Motor neuron (in vitro differentiated cells): ENCODE measurements around the gene LGALS7. TPM values are rescaled to one million over a fixed set of nuclear protein-coding genes. Genes with fewer than 3 reads are reported as not detected.
"Not testable (repeated sequence)": the region's sequence is repeated elsewhere in the genome, so short reads cannot be mapped to it uniquely, and the experiment has no call there.

Source experiments
- ATAC-seq, 8 experiments: fragments of 200-7000 bp; cut with Tn5 transposase; replicated peaks in 6 of 8; 2 replicates each; pipeline ENCODE4 v1.8.0; 2021; ENCODE audit warnings: mild to moderate bottlenecking in 8 of 8, moderate library complexity in 8 of 8
- H3K27ac ChIP-seq, 2 donors: fragments of 250-450 bp; sonication (Bioruptor Pico); 2 replicates each; pipeline ENCODE4 v1.9.0; 2021; ENCODE audit warnings: antibody characterized with exemption in 2 of 2, mild to moderate bottlenecking in 2 of 2, moderate library complexity in 1 of 2
- H3K4me1 ChIP-seq, 2 donors: fragments of 250-450 bp; sonication (Bioruptor Pico); replicated peaks in 1 of 2; 2 replicates each; pipeline ENCODE4 v1.6.1; 2021; ENCODE audit warnings: antibody characterized with exemption in 2 of 2, mild to moderate bottlenecking in 2 of 2, moderate library complexity in 1 of 2
- H3K4me3 ChIP-seq, 5 donors: fragments of 250-450 bp; sonication (Bioruptor Pico); 2 replicates each; pipeline ENCODE4 v1.9.0; 2021; ENCODE audit warnings: antibody characterized with exemption in 5 of 5, mild to moderate bottlenecking in 5 of 5, moderate library complexity in 4 of 5
- WGBS, 10 experiments: fragments of 450-650 bp; shearing (Covaris generic); methylation state at CpG; one replicate each; pipeline ENCODE4 v1.0.0; 2022; 5-methylcytosine and 5-hydroxymethylcytosine counted together
- in situ Hi-C, 9 experiments: fragments of 400-800 bp; cut with MboI; loops; one replicate each; pipeline ENCODE4 v1.15.0; 2021; ENCODE audit warnings: low sequenced_read_pairs in 9 of 9, low pct_unique_long_range_greater_than_20kb in 2 of 9; ENCODE audit not compliant: unreplicated experiment in 9 of 9
- total RNA-seq, 8 experiments: library from RNA; unstranded; fragments of 300-600 nt; gene quantifications; 2 replicates each; pipeline versions ENCODE4 v1.2.3 to v1.2.4, GENCODE V29; 2022

LGALS7 gene
- total RNA-seq, 8 experiments from 2014 or later: 1.0 TPM; not detected in 7

DNA sequence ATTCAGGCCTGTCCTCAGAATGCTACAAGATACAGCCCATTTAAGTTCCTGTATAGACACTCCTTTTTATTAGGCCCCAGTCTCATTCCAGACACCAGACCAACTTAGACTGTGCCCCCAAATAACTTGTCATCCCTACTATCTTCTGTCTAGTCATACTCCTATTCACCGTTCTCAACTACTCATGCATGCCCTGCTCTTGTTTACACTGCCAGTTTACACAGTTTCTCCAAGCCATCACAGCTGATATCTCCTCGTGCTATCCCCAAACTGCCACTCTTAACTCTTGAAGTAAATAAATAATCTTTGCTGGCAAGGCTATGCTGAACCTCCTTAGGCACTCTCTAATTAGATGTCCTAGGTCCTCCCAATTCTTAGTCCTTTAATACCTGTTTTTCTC lies 19.1 kb downstream of the LGALS7 start:
- H3K4me3 ChIP-seq, H3K4me1 ChIP-seq, in situ Hi-C loops, H3K27ac ChIP-seq, ATAC-seq: not testable (repeated sequence)
- WGBS, 10 experiments: no CpG with 5 or more reads among the region's 2 CpGs

DNA sequence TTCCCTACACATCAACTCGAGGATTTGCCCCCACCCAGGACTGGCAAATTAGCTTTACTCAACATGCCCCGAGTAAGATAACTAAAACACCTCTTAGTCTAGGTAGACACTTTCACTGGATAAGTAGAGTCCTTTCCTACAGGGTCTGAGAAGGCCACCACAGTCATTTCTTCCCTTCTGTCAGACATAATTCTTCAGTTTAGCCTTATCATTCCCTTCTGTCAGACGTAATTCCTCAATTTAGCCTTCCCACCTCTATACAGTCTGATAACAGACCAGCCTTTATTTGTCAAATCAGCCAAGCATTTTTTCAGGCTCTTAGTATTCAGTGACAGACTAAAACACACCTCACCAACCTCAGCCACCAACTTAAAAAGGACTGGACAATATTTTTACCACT lies 19.5 kb downstream of the LGALS7 start:
- H3K27ac ChIP-seq, ATAC-seq, in situ Hi-C loops, H3K4me1 ChIP-seq, H3K4me3 ChIP-seq: not testable (repeated sequence)
- WGBS, 10 experiments: 33 to 100% (median 92%) methylated on average over 1 to 2 of the region's 3 CpGs; no CpG with 5 or more reads in 5 of the 10 experiments

DNA sequence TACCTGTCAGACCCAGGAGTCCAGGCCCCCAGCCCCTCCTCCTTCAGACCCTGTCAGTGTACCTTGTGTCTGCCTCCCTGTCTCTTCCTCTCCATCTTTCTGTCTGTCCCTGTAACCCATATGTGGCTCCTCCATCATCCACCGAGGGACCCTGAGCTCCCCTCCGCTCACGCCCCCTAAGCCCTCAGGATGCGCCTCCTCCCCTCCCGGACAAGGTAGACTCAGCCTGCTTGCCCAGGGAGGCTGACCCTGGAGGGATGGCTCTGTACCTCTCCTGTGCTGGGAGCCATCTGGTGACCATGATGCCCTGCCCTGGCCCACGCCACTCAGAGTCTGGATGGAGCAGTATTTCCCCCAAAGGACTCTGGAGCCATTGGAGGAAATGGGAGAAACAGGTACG lies 28.0 kb downstream of the LGALS7 start:
- in situ Hi-C loops: no loop called here
- Histone ChIP-seq H3K4me1 (no peaks in the 10 kb centered on the region), H3K27ac (no peak overlapping the region), H3K4me3 (no peak overlapping the region)
- no peak for ATAC-seq
- 80 to 100% (median 95%) methylated on average over 1 to 4 of the region's 7 CpGs; no CpG with 5 or more reads in 6 of the 10 experiments for WGBS, 10 experiments

DNA sequence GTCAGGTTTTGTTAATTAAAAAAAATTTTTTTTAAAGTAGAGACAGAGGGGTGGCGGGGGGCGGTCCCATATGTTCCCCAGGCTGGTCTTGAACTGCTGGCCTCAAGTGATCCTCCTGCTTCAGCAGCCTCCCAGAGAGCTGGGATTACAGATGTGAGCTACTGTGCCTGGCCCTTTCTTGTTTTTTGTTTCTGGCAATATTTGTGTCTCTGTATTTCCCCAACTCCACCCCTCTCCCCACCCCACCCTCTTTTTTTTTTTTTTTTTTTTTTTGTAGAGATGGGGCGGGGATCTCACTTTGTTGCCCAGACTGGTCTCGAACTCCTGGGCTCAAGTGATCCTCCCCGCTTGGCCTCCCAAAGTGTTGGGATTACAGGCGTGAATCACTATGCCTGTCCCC lies 28.4 kb downstream of the LGALS7 start:
- in situ Hi-C loops: no loop called here
- Histone ChIP-seq H3K27ac (no peak overlapping the region), H3K4me3 (no peak overlapping the region), H3K4me1 (no peaks in the 10 kb centered on the region)
- ATAC-seq: peak in 2 of 8 experiments; percentile 43 to 78
- WGBS, 10 experiments: 20 to 100% (median 75%) methylated on average over 1 to 3 of the region's 6 CpGs; no CpG with 5 or more reads in 5 of the 10 experiments

DNA sequence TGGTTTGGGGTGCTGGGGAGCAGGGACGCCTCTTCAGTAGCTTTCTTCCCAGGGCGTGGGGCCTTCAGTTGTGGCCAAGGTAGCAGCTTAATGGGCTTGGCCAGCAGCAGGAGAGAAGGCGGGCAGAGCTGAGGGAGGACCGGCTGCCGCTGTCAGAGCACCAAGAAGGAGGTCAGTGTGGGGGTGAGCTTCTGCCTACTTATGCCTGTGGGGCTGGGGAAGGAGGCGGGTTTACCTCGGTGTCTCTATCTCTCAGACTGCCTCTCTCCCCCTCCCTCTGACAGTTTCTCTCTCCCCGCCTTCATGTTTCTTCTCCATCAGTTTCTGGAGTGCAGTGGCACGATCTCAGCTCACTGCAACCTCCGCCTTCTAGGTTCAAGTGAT lies 29.0 kb downstream of the LGALS7 start, which contains the start of gene CAPN12:
CAPN12 (minus strand) TSS at position 177 of the 384 bp plus-strand sequence. CDS start 309 bp downstream, outside the sequence.
- Histone ChIP-seq H3K27ac (no peak within 1 kb of the TSS), H3K4me1 (no peaks in the 10 kb centered on the region), H3K4me3 (no peak within 1 kb of the TSS)
- in situ Hi-C loops: no loop called here
- no peak for ATAC-seq
- WGBS, 10 experiments: 68 to 100% (median 80%) methylated on average over 1 to 3 of the region's 10 CpGs; no CpG with 5 or more reads in 7 of the 10 experiments

DNA sequence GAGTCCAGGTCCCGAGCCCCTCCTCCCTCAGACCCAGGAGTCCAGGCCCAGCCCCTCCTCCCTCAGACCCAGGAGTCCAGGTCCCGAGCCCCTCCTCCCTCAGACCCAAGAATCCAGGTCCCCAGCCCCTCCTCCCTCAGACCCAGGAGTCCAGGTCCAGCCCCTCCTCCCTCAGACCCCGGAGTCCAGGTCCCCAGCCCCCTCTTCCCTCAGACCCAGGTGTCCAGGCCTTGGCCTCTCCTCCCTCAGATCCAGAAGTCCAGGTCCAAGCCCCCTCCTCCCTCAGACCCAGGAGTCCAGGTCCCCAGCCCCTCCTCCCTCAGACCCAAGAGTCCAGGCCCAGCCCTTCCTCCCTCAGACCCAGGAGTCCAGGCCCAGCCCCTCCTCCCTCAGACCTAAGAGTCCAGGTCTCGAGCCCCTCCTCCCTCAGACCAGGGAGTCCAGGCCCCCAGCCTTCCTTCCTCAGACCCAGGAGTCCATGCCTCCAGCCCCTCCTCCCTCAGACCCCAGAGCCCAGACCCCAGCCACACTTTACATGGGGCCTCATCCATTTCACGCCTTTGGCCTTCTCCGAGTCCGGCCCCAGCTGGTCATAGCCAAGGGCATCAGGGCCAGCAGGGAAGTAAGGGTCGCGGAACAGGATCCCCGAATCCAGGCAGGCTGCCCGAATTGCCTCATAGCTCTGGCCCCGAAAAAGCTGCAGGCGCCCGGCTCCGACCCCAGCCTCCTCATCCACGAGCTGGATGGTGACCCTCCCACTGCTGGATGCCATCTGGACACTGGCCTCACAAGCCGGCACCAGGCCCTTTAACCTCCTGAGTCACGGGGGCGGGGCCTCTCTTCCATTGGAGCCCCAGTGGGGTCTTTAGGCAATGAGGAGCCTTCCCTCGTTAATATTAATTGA lies 29.7 kb downstream of the LGALS7 start:
- Histone ChIP-seq H3K4me3 (no peak overlapping the region), H3K4me1 (no peaks in the 10 kb centered on the region), H3K27ac (no peak overlapping the region)
- no peak for ATAC-seq
- WGBS, 10 experiments: 40 to 90% methylated on average over 1 to 2 of the region's 20 CpGs; no CpG with 5 or more reads in 8 of the 10 experiments
- in situ Hi-C loops: no loop called here

DNA sequence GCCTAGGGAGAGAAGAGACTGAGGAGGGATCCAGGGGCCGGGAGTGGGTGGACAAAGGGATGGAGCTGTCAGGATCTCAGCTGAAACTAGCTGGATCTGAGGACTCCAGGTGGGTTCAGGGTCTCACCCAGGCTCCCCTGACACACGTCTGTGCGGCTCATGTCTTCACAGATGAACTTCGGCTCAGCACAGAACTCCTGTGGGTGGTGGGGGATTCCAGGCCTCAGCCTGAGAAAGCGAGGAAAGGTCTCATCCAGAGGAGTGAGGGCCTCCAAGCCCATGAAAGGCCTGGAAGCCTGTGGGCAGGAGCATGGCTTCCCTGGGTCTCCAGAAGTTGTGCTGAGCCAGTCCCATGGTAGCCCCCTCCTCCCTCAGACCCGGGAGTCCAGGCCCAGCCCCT lies 30.4 kb downstream of the LGALS7 start:
- H3K4me1 ChIP-seq: no peaks in the 10 kb centered on the region
- no peak overlapping the region for H3K27ac ChIP-seq
- no peak overlapping the region for H3K4me3 ChIP-seq
- no peak for ATAC-seq
- in situ Hi-C loops: no loop called here
- WGBS, 10 experiments: 71 to 100% (median 87%) methylated on average over 1 to 4 of the region's 6 CpGs; no CpG with 5 or more reads in 4 of the 10 experiments

DNA sequence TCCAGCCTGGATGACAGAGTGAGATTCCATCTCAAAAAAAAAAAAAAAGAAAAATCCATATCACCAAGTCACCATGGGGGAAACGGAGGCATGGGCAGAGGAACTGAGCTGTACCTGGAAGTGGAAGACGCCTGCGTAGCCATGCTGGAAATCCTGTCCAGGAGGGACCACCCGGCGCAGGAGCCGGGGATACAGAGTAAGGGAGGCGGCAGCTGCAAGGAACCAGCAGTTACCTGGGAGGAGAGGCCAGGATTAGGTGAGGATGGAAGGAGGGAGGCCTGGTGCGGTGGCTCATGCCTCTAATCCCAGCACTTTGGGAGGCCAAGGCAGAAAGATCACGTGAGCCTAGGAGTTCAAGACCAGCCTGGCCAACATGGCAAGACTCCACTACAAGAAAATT lies 31.0 kb downstream of the LGALS7 start:
- Histone ChIP-seq H3K4me1 (no peaks in the 10 kb centered on the region), H3K4me3 (no peak overlapping the region), H3K27ac (no peak overlapping the region)
- in situ Hi-C loops: no loop called here
- 33 to 98% (median 84%) methylated on average over 1 to 9 of the region's 9 CpGs; no CpG with 5 or more reads in 4 of the 10 experiments for WGBS, 10 experiments
- ATAC-seq: no peak

DNA sequence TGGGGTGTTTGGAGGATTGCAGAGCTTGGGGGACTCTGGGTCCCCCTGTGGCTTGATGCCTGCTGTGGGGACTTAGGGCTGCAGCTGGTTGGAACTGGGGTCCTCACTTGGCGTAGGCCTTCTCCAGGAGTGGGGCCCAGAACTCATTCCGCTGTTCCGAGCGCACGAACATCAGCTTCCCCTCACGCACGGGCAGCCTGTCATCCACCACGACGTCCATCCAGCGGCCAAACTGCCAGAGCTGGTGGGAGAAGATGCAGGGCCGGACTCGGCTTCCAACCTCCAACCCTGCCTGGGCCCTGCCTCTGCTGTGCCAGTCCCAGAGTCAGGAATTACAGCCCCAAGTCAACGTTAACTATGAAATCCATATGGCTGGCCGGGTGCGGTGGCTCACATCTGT lies 31.6 kb downstream of the LGALS7 start:
- WGBS, 10 experiments: 48 to 100% (median 90%) methylated on average over 2 to 10 of the region's 15 CpGs; no CpG with 5 or more reads in 5 of the 10 experiments
- ATAC-seq: no peak
- Histone ChIP-seq H3K4me3 (no peak overlapping the region), H3K27ac (no peak overlapping the region), H3K4me1 (no peaks in the 10 kb centered on the region)
- in situ Hi-C loops: no loop called here

DNA sequence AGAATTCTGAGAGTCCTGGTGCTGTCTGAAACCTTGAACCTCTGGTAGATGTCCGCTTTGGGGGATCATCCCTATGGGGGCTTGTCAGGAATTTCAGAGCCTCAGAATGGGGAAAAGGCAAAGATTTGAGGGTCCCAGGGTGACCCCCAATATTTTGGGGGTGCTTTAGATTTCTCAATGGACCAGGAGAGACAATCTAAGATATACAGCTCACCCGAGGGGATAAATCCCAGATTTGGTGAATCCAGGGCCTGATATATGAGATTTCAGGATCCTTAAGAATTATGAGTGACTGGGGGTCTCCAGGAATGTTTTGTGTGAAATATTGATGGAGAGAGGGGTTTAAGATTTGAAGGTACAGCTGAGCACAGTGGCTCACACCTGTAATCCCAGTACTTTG lies 32.4 kb downstream of the LGALS7 start:
- in situ Hi-C loops: no loop called here
- no peaks in the 10 kb centered on the region for H3K4me1 ChIP-seq
- H3K4me3 ChIP-seq: no peak overlapping the region
- no peak overlapping the region for H3K27ac ChIP-seq
- no peak for ATAC-seq
- WGBS, 10 experiments: 40 to 100% (median 86%) methylated on average over 1 of the region's 2 CpGs; no CpG with 5 or more reads in 5 of the 10 experiments

DNA sequence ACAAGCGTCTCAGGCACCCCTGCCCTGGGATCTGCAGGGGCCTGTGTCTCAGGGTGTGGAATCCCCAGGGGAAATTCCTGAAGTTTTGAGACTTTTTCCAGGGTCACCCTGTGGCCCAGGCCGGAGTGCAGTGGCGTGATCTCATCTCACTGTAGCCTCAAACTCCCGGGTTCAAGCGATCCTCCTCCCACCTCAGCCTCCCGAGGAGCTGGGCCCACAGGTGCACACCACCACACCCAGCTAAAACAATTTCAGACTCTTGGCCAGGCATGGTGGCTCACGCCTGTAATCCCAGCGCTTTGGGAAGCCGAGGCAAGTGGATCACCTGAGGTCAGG lies 33.1 kb downstream of the LGALS7 start:
- H3K4me1 ChIP-seq: no peaks in the 10 kb centered on the region
- in situ Hi-C loops: no loop called here
- no peak for ATAC-seq
- no peak overlapping the region for H3K4me3 ChIP-seq
- H3K27ac ChIP-seq: no peak overlapping the region
- 67 to 100% (median 81%) methylated on average over 1 to 8 of the region's 9 CpGs; no CpG with 5 or more reads in 6 of the 10 experiments for WGBS, 10 experiments

DNA sequence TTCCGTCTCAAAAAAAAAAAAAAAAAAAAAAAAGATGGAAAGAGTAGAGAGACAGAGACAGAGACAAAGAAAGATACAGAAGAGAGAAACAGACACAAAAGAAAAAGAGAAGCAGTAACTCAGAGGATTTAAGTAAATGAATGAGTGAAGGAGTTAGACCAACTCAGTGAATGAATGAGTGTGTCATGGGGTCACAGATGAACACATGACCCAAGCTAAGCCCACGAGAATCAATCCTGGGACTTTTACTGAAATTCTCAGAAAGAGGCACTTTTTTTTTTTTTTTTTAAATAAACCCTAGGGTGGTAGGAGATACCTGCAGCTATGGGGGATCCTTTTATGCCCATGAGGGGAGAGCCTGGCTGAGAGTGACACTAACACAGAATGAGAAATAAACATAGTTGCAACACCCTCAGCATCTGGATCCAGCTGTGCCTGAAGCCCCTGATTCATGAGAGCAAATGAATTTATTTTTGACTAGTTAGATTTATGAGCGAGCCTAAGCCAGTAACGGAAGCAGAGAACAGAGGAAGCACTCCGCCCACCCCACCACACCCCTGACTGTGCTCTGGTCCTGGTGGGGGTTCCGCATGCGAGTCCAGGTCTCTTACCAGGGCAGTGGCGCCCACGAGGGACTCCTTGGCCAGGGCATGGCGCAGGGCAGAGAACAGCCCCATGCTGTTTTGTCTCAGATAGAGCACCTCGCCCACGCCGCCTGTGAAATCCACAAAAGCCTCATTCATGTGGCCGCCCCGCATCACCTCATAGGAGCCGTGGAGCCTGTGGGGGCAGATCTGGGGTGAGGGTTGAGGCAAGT lies 33.7 kb downstream of the LGALS7 start:
- Histone ChIP-seq H3K4me1 (no peaks in the 10 kb centered on the region), H3K4me3 (no peak overlapping the region), H3K27ac (no peak overlapping the region)
- ATAC-seq: no peak
- 0 to 100% (median 79%) methylated on average over 1 to 11 of the region's 16 CpGs for WGBS, 10 experiments
- in situ Hi-C loops: no loop called here
